H1 (cell line): ENCODE data around the gene CKAP2L. TPM values are rescaled to one million over a fixed set of nuclear protein-coding genes. Genes with fewer than 3 reads are reported as not detected.

ENCODE experiments used
- CBX8 ChIP-seq: fragments of 300-800, 300-1000 bp; sonication (generic); IDR thresholded peaks from 2 replicates; pipeline ENCODE4 v1.7.1; 2016; ENCODE audit warnings: low read depth, low read length, borderline replicate concordance
- CHD7 ChIP-seq: fragments of 300-600 bp; sonication (generic); IDR thresholded peaks from 2 replicates; pipeline ENCODE4 v1.7.1; 2012; ENCODE audit warnings: low read length, moderate library complexity, mild to moderate bottlenecking, inconsistent platforms; ENCODE audit not compliant: insufficient replicate concordance
- MAFK ChIP-seq: IDR thresholded peaks from 2 replicates; pipeline ENCODE4 v1.6.1; 2012; ENCODE audit warnings: low read depth, mild to moderate bottlenecking, improper control_type of control experiment, low read length
- SP4 ChIP-seq: IDR thresholded peaks from 2 replicates; pipeline ENCODE4 v1.6.1; 2012; ENCODE audit warnings: low read length, inconsistent platforms
- SUZ12 ChIP-seq: fragments of 200-600 bp; sonication (generic); IDR thresholded peaks from 2 replicates; pipeline ENCODE4 v1.6.1; 2012; ENCODE audit warnings: mild to moderate bottlenecking, inconsistent platforms, low read length, moderate library complexity, mixed read lengths
- polyA plus RNA-seq, 7 experiments: library from polyadenylated mRNA; depleted of rRNA in 3 of 7; stranded (reverse) in 5 of 7; unstranded in 2 of 7; fragments of >200 nt in 5 of 7; fragments of 200-250 nt in 2 of 7; gene quantifications; 1 replicate in 5 of 7; 2 replicates in 1 of 7; 4 replicates in 1 of 7; pipeline versions ENCODE4 v1.2.1 to v1.2.3, GENCODE V29; 2011 to 2013; ENCODE audit warnings: missing spikeins in 2 of 7, mixed read lengths in 2 of 7
- total RNA-seq: library from RNA; stranded (reverse); fragmentation: NEBNext Ultra II Directional; extraction: Animal tissue kit (Norgen Biotek cat#: 25700); gene quantifications from 2 replicates; pipeline ENCODE4 v1.2.1, GENCODE V29; 2021

Gene CKAP2L
- total and polyA plus RNA-seq, 2 of the 8 experiments (the other 6 are each of a cell fraction or from before 2014, with no cell fraction given) = 2.5 to 20.7 TPM

DNA sequence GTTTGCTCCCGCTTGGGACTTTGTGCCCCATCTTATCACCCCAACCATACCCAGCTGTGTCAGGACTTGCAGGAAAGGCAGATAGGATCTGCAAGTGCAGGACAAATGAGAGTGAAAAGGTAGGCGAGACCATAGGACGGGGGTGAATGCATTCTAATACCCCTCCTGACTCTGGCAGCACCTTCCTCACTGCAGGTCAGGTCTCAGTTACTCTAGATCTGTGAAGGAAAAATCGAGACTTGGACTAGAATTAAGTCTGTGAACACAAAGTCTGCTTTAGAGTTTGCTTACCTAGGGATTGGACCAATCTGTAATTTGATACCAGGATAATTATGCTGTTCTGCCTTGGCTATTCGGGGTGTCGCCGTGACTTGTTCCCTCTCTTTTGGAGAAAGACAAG, 23.9 kb downstream of the CKAP2L start (continued):
- TF ChIP-seq CHD7 (no peak), CBX8 (no peak), SP4 (no peak), MAFK (no peak), SUZ12 (no peak)
